ENCODE results near the gene MUC5AC. TPM values are rescaled to one million over a fixed set of nuclear protein-coding genes. Genes with fewer than 3 reads are reported as not detected.

Gene MUC5AC
- polyA plus RNA-seq, 1 donor (not counting 4 experiments of a cell fraction or from before 2014, with no cell fraction given) = not detected

DNA sequence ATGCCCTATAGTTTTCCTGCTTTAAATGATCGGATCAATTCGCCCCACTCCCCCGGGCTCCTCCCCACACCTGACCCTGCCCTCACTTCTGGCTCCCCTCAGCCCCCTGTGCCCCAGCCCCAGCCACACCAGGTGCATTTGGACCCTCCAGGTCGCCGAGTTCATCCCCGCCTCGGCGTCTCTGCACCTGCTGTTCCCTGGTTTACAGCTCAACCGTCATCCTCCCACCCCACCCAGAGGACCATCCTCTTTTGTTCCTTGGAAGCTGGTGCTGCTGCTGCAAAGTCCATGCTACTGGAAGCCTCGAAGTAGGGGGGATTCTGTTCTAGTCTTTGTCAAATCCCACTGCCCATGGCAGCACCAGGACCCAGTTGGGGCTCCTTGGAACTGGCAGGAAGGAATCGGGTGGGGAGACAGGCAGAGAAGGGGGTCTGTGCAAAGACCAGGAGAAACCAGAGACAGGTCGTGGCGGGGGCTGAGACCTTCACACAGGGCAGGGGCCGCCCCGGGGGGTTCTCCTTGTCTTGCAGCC lies 60.6 kb downstream of the MUC5AC start:
- TF ChIP-seq, protein P1, sequence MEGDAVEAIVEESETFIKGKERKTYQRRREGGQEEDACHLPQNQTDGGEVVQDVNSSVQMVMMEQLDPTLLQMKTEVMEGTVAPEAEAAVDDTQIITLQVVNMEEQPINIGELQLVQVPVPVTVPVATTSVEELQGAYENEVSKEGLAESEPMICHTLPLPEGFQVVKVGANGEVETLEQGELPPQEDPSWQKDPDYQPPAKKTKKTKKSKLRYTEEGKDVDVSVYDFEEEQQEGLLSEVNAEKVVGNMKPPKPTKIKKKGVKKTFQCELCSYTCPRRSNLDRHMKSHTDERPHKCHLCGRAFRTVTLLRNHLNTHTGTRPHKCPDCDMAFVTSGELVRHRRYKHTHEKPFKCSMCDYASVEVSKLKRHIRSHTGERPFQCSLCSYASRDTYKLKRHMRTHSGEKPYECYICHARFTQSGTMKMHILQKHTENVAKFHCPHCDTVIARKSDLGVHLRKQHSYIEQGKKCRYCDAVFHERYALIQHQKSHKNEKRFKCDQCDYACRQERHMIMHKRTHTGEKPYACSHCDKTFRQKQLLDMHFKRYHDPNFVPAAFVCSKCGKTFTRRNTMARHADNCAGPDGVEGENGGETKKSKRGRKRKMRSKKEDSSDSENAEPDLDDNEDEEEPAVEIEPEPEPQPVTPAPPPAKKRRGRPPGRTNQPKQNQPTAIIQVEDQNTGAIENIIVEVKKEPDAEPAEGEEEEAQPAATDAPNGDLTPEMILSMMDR (optimal IDR thresholded peaks at IDR 0.05 in 1 of 3, IDR thresholded peaks at IDR 0.05 in 1 of 3, conservative IDR thresholded peaks at IDR 0.05 in 1 of 3; ENCODE audit: extremely low read depth in 1 of 3, insufficient read depth in 2 of 3, low read length in 3 of 3) = no peak
- no peak for TF ChIP-seq EZH2 (IDR thresholded peaks at IDR 0.05; ENCODE audit: low read length)
- Histone ChIP-seq H3K79me2 (ENCODE audit: control insufficient read depth, insufficient read depth, low read length) (no peaks in the 10 kb centered on the region), H3K4me2 (ENCODE audit: control insufficient read depth, extremely low read depth, insufficient read depth, low read depth, low read length) (no peak overlapping the region), H2AFZ (ENCODE audit: control insufficient read depth, low read length) (no peak overlapping the region), H3K9me3 (ENCODE audit: control insufficient read depth, low read depth, low read length) (no peaks in the 10 kb centered on the region), H4K20me1 (ENCODE audit: control insufficient read depth, extremely low read depth, insufficient read depth, low read length) (no peaks in the 10 kb centered on the region), H3K27ac (ENCODE audit: control insufficient read depth, insufficient read depth, low read length) (no peak overlapping the region), H3K4me3 (ENCODE audit: control insufficient read depth in 2 of 3, extremely low read depth in 1 of 3, insufficient read depth in 2 of 3, low read depth in 1 of 3, low read length in 3 of 3) (no peak overlapping the region), H3K9me1 (ENCODE audit: control insufficient read depth, extremely low read depth, insufficient read depth, low read length) (no peaks in the 10 kb centered on the region), H3K36me3 (ENCODE audit: control insufficient read depth in 2 of 2, extremely low read depth in 1 of 2, insufficient read depth in 2 of 2, low read length in 2 of 2) (no peaks in the 10 kb centered on the region), H3K4me1 (ENCODE audit: control insufficient read depth, extremely low read depth, insufficient read depth, low read length) (no peaks in the 10 kb centered on the region), H3K9ac (ENCODE audit: control insufficient read depth, extremely low read depth, insufficient read depth, low read length) (no peak overlapping the region), H3K27me3 (ENCODE audit: control insufficient read depth, extremely low read depth, insufficient read depth, low read length) (no peaks in the 10 kb centered on the region)
- DNase-seq (ENCODE audit: low read depth, low spot score) (no peak), FAIRE-seq (no peak)
- dilution Hi-C loops (cut with MboI; ENCODE audit: extremely low pct_ligation_motif_present, low sequenced_read_pairs) = no loop called here

DNA sequence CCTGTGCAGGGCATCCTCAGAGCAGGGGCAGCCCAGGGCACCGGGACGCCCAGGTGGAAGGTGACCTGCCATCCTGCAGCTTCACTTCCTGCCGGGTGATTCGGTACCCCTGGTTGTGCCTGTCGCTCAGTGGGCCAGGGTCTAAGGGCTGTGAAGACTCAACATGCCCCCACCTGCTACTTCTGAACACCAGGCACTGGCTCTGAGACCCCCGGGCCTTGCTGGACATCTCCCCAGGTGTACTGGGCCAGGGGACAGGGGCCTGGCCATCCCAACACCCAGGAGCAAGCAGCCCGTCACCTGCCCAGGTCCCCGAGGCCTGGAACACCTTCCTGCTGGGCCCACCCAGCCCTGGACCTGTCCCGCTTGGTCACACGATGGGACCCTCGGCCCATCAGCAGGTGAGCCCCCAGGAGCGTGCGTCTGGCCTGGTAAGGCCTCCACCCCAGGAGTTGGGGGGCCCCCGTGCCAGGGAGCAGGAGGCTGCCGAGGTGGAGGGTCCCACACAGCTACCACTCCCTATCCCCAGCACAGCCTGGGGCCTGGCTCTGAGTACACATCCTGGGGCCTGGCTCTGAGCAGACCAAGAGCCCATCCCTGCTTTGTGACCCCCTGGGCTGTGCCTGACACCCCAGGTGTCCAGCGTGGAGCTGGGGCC lies 61.2 kb downstream of the MUC5AC start:
- no peak overlapping the region for H3K4me2 ChIP-seq (ENCODE audit: control insufficient read depth, extremely low read depth, insufficient read depth, low read depth, low read length)
- no peak overlapping the region for H3K27ac ChIP-seq (ENCODE audit: control insufficient read depth, insufficient read depth, low read length)

More for the DNA sequence above, 61.2 kb downstream of the MUC5AC start:
- Histone ChIP-seq H2AFZ (ENCODE audit: control insufficient read depth, low read length) (no peak overlapping the region), H3K27me3 (ENCODE audit: control insufficient read depth, extremely low read depth, insufficient read depth, low read length) (no peaks in the 10 kb centered on the region), H3K36me3 (ENCODE audit: control insufficient read depth in 2 of 2, extremely low read depth in 1 of 2, insufficient read depth in 2 of 2, low read length in 2 of 2) (no peaks in the 10 kb centered on the region), H3K4me1 (ENCODE audit: control insufficient read depth, extremely low read depth, insufficient read depth, low read length) (no peaks in the 10 kb centered on the region), H3K4me3 (ENCODE audit: control insufficient read depth in 2 of 3, extremely low read depth in 1 of 3, insufficient read depth in 2 of 3, low read depth in 1 of 3, low read length in 3 of 3) (no peak overlapping the region), H3K9me3 (ENCODE audit: control insufficient read depth, low read depth, low read length) (no peaks in the 10 kb centered on the region), H4K20me1 (ENCODE audit: control insufficient read depth, extremely low read depth, insufficient read depth, low read length) (no peaks in the 10 kb centered on the region), H3K79me2 (ENCODE audit: control insufficient read depth, insufficient read depth, low read length) (no peaks in the 10 kb centered on the region), H3K9ac (ENCODE audit: control insufficient read depth, extremely low read depth, insufficient read depth, low read length) (no peak overlapping the region), H3K9me1 (ENCODE audit: control insufficient read depth, extremely low read depth, insufficient read depth, low read length) (no peaks in the 10 kb centered on the region)
- no peak for DNase-seq (ENCODE audit: low read depth, low spot score)
- dilution Hi-C loops (cut with MboI; ENCODE audit: extremely low pct_ligation_motif_present, low sequenced_read_pairs) = no loop called here
- FAIRE-seq = no peak
- TF ChIP-seq EZH2 (IDR thresholded peaks at IDR 0.05; ENCODE audit: low read length) = no peak
- TF ChIP-seq, protein P1 (optimal IDR thresholded peaks at IDR 0.05 in 1 of 3, IDR thresholded peaks at IDR 0.05 in 1 of 3, conservative IDR thresholded peaks at IDR 0.05 in 1 of 3; ENCODE audit: extremely low read depth in 1 of 3, insufficient read depth in 2 of 3, low read length in 3 of 3) = no peak
